NCI-H2171 (cell line): ENCODE results near the gene FGF14.

ENCODE experiments used
- DNase-seq: peaks from one replicate; lab custom pipeline; 2025; lab: John Stamatoyannopoulos, UW

Gene FGF14

GRCh38 chr13:102310691-102311418, 91.0 kb downstream of the FGF14 start:
- DNase-seq, result no peak

GRCh38 chr13:102309110-102309509, 92.7 kb downstream of the FGF14 start:
- no peak for DNase-seq

GRCh38 chr13:102302534-102302933, 99.3 kb downstream of the FGF14 start:
- DNase-seq, result no peak

- DNase-seq, result no peak
These were observed 101.5 kb downstream of the FGF14 start for GRCh38 chr13:102300379-102300778.

- no peak for DNase-seq
These were observed 102.5 kb downstream of the FGF14 start for GRCh38 chr13:102299366-102299765.

- no peak for DNase-seq
These were observed 103.8 kb downstream of the FGF14 start for GRCh38 chr13:102298051-102298450.

GRCh38 chr13:102295316-102296048, 106.4 kb downstream of the FGF14 start:
- no peak for DNase-seq

GRCh38 chr13:102294407-102295018, 107.3 kb downstream of the FGF14 start:
- no peak for DNase-seq

- peak; percentile 56 for DNase-seq
These were observed 108.1 kb downstream of the FGF14 start for GRCh38 chr13:102293723-102294122.

GRCh38 chr13:102291587-102292218, 110.1 kb downstream of the FGF14 start:
- DNase-seq, result no peak

- no peak for DNase-seq
These were observed 112.2 kb downstream of the FGF14 start for GRCh38 chr13:102289606-102290005.

GRCh38 chr13:102286326-102286725, 115.5 kb downstream of the FGF14 start:
- no peak for DNase-seq

GRCh38 chr13:102280366-102280765, 121.5 kb downstream of the FGF14 start:
- no peak for DNase-seq

GRCh38 chr13:102277286-102277685, 124.6 kb downstream of the FGF14 start:
- DNase-seq, result no peak

- DNase-seq, result no peak
These were observed 125.4 kb downstream of the FGF14 start for GRCh38 chr13:102276404-102276803.

GRCh38 chr13:102275969-102276368, 125.9 kb downstream of the FGF14 start:
- no peak for DNase-seq

- no peak for DNase-seq
These were observed 128.7 kb downstream of the FGF14 start for GRCh38 chr13:102273111-102273510.

GRCh38 chr13:102267191-102267590, 134.7 kb downstream of the FGF14 start:
- DNase-seq, result no peak

GRCh38 chr13:102261809-102262208, 140.0 kb downstream of the FGF14 start:
- DNase-seq, result peak; percentile 61

GRCh38 chr13:102261316-102261715, 140.5 kb downstream of the FGF14 start:
- DNase-seq, result no peak

GRCh38 chr13:102260256-102260655, 141.6 kb downstream of the FGF14 start:
- DNase-seq, result no peak

- DNase-seq, result no peak
These were observed 146.4 kb downstream of the FGF14 start for GRCh38 chr13:102255409-102255808.

- no peak for DNase-seq
These were observed 150.0 kb downstream of the FGF14 start for GRCh38 chr13:102251817-102252216.
